OCI-LY1 (cell line): Measurements from ENCODE around the gene CRYL1.

ENCODE experiments used
- EZH2 ChIP-seq: fragments of 200-600 bp; sonication (generic), shearing (Covaris generic); IDR thresholded peaks from 2 replicates; pipeline ENCODE4 v1.8.0; 2017; ENCODE audit warnings: borderline replicate concordance, mixed run types, mild to moderate bottlenecking, antibody characterized with exemption, low read length, moderate library complexity, mixed read lengths
- TF ChIP-seq, protein P1 (sequence below): fragments of 200-600 bp; sonication (generic), shearing (Covaris generic); IDR thresholded peaks from 2 replicates; pipeline ENCODE4 v1.5.1; 2017; ENCODE audit warnings: mild to moderate bottlenecking, antibody characterized with exemption, low read length, moderate library complexity, mixed read lengths

DNA sequence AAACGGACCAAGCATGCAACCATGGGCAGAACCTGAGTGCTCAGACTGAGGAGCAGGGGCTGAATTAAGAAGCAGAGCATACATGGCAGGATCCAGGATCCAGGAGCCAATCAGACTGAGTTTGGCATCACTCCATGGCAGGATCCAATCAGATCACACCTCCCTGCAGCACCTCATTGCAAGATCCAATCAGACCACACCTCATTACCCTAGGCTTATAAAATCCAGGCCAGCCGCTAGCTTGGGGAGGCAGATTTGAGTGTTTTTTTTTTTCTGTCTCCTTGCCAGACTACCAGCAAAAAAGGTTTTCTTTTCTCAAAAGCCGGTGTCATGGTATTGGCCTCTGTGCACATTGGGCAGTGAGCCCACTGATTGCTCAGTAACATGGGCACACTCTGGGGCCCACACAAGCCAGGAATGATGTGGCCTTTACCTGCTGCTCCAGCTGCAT is 165.6 kb downstream of the CRYL1 start:
- TF ChIP-seq EZH2: no peak
- TF ChIP-seq, protein P1, sequence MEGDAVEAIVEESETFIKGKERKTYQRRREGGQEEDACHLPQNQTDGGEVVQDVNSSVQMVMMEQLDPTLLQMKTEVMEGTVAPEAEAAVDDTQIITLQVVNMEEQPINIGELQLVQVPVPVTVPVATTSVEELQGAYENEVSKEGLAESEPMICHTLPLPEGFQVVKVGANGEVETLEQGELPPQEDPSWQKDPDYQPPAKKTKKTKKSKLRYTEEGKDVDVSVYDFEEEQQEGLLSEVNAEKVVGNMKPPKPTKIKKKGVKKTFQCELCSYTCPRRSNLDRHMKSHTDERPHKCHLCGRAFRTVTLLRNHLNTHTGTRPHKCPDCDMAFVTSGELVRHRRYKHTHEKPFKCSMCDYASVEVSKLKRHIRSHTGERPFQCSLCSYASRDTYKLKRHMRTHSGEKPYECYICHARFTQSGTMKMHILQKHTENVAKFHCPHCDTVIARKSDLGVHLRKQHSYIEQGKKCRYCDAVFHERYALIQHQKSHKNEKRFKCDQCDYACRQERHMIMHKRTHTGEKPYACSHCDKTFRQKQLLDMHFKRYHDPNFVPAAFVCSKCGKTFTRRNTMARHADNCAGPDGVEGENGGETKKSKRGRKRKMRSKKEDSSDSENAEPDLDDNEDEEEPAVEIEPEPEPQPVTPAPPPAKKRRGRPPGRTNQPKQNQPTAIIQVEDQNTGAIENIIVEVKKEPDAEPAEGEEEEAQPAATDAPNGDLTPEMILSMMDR: no peak
